ENCODE results near the gene TTLL13. TPM values are rescaled to one million over a fixed set of nuclear protein-coding genes. Genes with fewer than 3 reads are reported as not detected.

TTLL13 gene
- total and polyA plus RNA-seq, 2 donors: 0.05 TPM; not detected in 1

- H3K4me1 ChIP-seq (ENCODE audit: insufficient read depth): no peaks in the 10 kb centered on the region
- 92% methylated on average over 17 of the region's 17 CpGs for WGBS
- DNase-seq (ENCODE audit: extremely low spot score): no peak
- H3K4me3 ChIP-seq (ENCODE audit: low read depth, low read length): no peak overlapping the region
- no peak overlapping the region for H3K27ac ChIP-seq (ENCODE audit: low read depth)
- peaks cover 14% of the 10 kb centered on the region for H3K36me3 ChIP-seq (ENCODE audit: insufficient read depth)
Observed at GRCh38 chr15:90225047-90225446, 24.3 kb upstream of the TTLL13 start.

- Histone ChIP-seq H3K4me3 (ENCODE audit: low read depth, low read length) (no peak overlapping the region), H3K27ac (ENCODE audit: low read depth) (no peak overlapping the region), H3K36me3 (ENCODE audit: insufficient read depth) (peaks cover 14% of the 10 kb centered on the region), H3K4me1 (ENCODE audit: insufficient read depth) (no peaks in the 10 kb centered on the region)
- 89% methylated on average over 18 of the region's 18 CpGs for WGBS
- DNase-seq (ENCODE audit: extremely low spot score): no peak
Observed at GRCh38 chr15:90225504-90226234, 23.7 kb upstream of the TTLL13 start.

GRCh38 chr15:90227336-90227735 is 22.0 kb upstream of the TTLL13 start:
- H3K27ac ChIP-seq (ENCODE audit: low read depth): no peak overlapping the region
- 88% methylated on average over 7 of the region's 7 CpGs for WGBS
- peaks cover 14% of the 10 kb centered on the region for H3K36me3 ChIP-seq (ENCODE audit: insufficient read depth)
- H3K4me3 ChIP-seq (ENCODE audit: low read depth, low read length): no peak overlapping the region
- no peaks in the 10 kb centered on the region for H3K4me1 ChIP-seq (ENCODE audit: insufficient read depth)
- DNase-seq (ENCODE audit: extremely low spot score): no peak

- no peaks in the 10 kb centered on the region for H3K4me1 ChIP-seq (ENCODE audit: insufficient read depth)
- no peak for DNase-seq (ENCODE audit: extremely low spot score)
- H3K27ac ChIP-seq (ENCODE audit: low read depth): no peak overlapping the region
- no peak overlapping the region for H3K4me3 ChIP-seq (ENCODE audit: low read depth, low read length)
- H3K36me3 ChIP-seq (ENCODE audit: insufficient read depth): peaks cover 14% of the 10 kb centered on the region
- WGBS: 89% methylated on average over 38 of the region's 38 CpGs
Observed at GRCh38 chr15:90227816-90228772, 21.3 kb upstream of the TTLL13 start.

- no peak overlapping the region for H3K27ac ChIP-seq (ENCODE audit: low read depth)
- DNase-seq (ENCODE audit: extremely low spot score): no peak
- WGBS: 86% methylated on average over 15 of the region's 15 CpGs
- no peak overlapping the region for H3K4me3 ChIP-seq (ENCODE audit: low read depth, low read length)
- no peaks in the 10 kb centered on the region for H3K4me1 ChIP-seq (ENCODE audit: insufficient read depth)
- peaks cover 14% of the 10 kb centered on the region for H3K36me3 ChIP-seq (ENCODE audit: insufficient read depth)
Observed at GRCh38 chr15:90228960-90229359, 20.4 kb upstream of the TTLL13 start.

- peaks cover 9% of the 10 kb centered on the region for H3K36me3 ChIP-seq (ENCODE audit: insufficient read depth)
- H3K27ac ChIP-seq (ENCODE audit: low read depth): no peak overlapping the region
- no peak for DNase-seq (ENCODE audit: extremely low spot score)
- no peak overlapping the region for H3K4me3 ChIP-seq (ENCODE audit: low read depth, low read length)
- 73% methylated on average over 12 of the region's 12 CpGs for WGBS
- no peaks in the 10 kb centered on the region for H3K4me1 ChIP-seq (ENCODE audit: insufficient read depth)
Observed at GRCh38 chr15:90230071-90230494, 19.3 kb upstream of the TTLL13 start.

GRCh38 chr15:90230610-90231009 is 18.7 kb upstream of the TTLL13 start:
- no peaks in the 10 kb centered on the region for H3K4me1 ChIP-seq (ENCODE audit: insufficient read depth)
- 88% methylated on average over 8 of the region's 8 CpGs for WGBS
- peaks cover 6% of the 10 kb centered on the region for H3K36me3 ChIP-seq (ENCODE audit: insufficient read depth)
- DNase-seq (ENCODE audit: extremely low spot score): no peak
- peak overlapping the region; percentile 25 for H3K27ac ChIP-seq (ENCODE audit: low read depth)
- no peak overlapping the region for H3K4me3 ChIP-seq (ENCODE audit: low read depth, low read length)

- Histone ChIP-seq H3K36me3 (ENCODE audit: insufficient read depth) (peaks cover 3% of the 10 kb centered on the region), H3K4me1 (ENCODE audit: insufficient read depth) (no peaks in the 10 kb centered on the region), H3K27ac (ENCODE audit: low read depth) (peak overlapping the region; percentile 50), H3K4me3 (ENCODE audit: low read depth, low read length) (no peak overlapping the region)
- 67% methylated on average over 27 of the region's 27 CpGs for WGBS
- DNase-seq (ENCODE audit: extremely low spot score): no peak
Observed at GRCh38 chr15:90231028-90232017, 18.0 kb upstream of the TTLL13 start.

- WGBS: 87% methylated on average over 13 of the region's 13 CpGs
- DNase-seq (ENCODE audit: extremely low spot score): no peak
- Histone ChIP-seq H3K27ac (ENCODE audit: low read depth) (no peak overlapping the region), H3K4me3 (ENCODE audit: low read depth, low read length) (no peak overlapping the region), H3K36me3 (ENCODE audit: insufficient read depth) (peaks cover 2% of the 10 kb centered on the region), H3K4me1 (ENCODE audit: insufficient read depth) (no peaks in the 10 kb centered on the region)
Observed at GRCh38 chr15:90232196-90232595, 17.2 kb upstream of the TTLL13 start.

- no peaks in the 10 kb centered on the region for H3K4me1 ChIP-seq (ENCODE audit: insufficient read depth)
- H3K27ac ChIP-seq (ENCODE audit: low read depth): peak overlapping the region; percentile 89
- DNase-seq (ENCODE audit: extremely low spot score): no peak
- WGBS: 12% methylated on average over 9 of the region's 9 CpGs
- peak overlapping the region; percentile 74 for H3K4me3 ChIP-seq (ENCODE audit: low read depth, low read length)
- H3K36me3 ChIP-seq (ENCODE audit: insufficient read depth): peaks cover 2% of the 10 kb centered on the region
Observed at GRCh38 chr15:90232941-90233386, 16.4 kb upstream of the TTLL13 start.

GRCh38 chr15:90233387-90234095 is 15.8 kb upstream of the TTLL13 start, which contains the start of gene CIB1:
TSS of gene CIB1 (minus strand) at chr15:90233941. CDS start at chr15:90233885, 56 bp downstream.
- DNase-seq (ENCODE audit: extremely low spot score): peak; percentile 73
- H3K36me3 ChIP-seq (ENCODE audit: insufficient read depth): peaks cover 2% of the 10 kb centered on the region
- H3K27ac ChIP-seq (ENCODE audit: low read depth): peak within 1 kb of the TSS; percentile 89

More at GRCh38 chr15:90233387-90234095, 15.8 kb upstream of the TTLL13 start, which contains the start of gene CIB1:
- WGBS: under 1% methylated on average over 63 of the region's 63 CpGs
- Histone ChIP-seq H3K4me1 (ENCODE audit: insufficient read depth) (no peaks in the 10 kb centered on the region), H3K4me3 (ENCODE audit: low read depth, low read length) (peak within 1 kb of the TSS; percentile 74)

Data from urinary bladder (tissue), 4 donors.